ENCODE data around the gene PRR5L. TPM values are rescaled to one million over a fixed set of nuclear protein-coding genes. Genes with fewer than 3 reads are reported as not detected.

PRR5L gene
- total RNA-seq, result 32.5 TPM

- H3K36me3 ChIP-seq, result no peaks in the 10 kb centered on the region
- no peaks in the 10 kb centered on the region for H3K27me3 ChIP-seq
- no peaks in the 10 kb centered on the region for H3K4me1 ChIP-seq
- no peak within 1 kb of the TSS for H3K27ac ChIP-seq
- intact Hi-C loops (cut with DNase I), result no loop called here
- no peak for TF ChIP-seq CTCF (IDR thresholded peaks at IDR 0.05)
- no peaks in the 10 kb centered on the region for H3K9me3 ChIP-seq
- no peak within 1 kb of the TSS for H3K4me3 ChIP-seq
- DNase-seq (ENCODE audit: low spot score in 2 of 2), result no peak
Observed at GRCh38 chr11:36295926-36296325, at the start of gene PRR5L. Gene PRR5L (plus strand): TSS chr11:36296288. CDS start chr11:36401122, 104,834 bp downstream.

GRCh38 chr11:36247493-36247892, 48.6 kb upstream of the PRR5L start:
- DNase-seq (ENCODE audit: low spot score in 2 of 2), result no peak
- no peak for TF ChIP-seq CTCF (IDR thresholded peaks at IDR 0.05)
- Histone ChIP-seq H3K36me3 (no peaks in the 10 kb centered on the region), H3K27ac (no peak overlapping the region), H3K9me3 (no peaks in the 10 kb centered on the region), H3K27me3 (no peaks in the 10 kb centered on the region), H3K4me3 (no peak overlapping the region), H3K4me1 (no peaks in the 10 kb centered on the region)
- intact Hi-C loops (cut with DNase I), result no loop called here

- DNase-seq (ENCODE audit: low spot score in 2 of 2), result no peak
- H3K27me3 ChIP-seq, result no peaks in the 10 kb centered on the region
- no peak for TF ChIP-seq CTCF (IDR thresholded peaks at IDR 0.05)
- H3K36me3 ChIP-seq, result no peaks in the 10 kb centered on the region
- H3K9me3 ChIP-seq, result no peaks in the 10 kb centered on the region
- no peak overlapping the region for H3K4me3 ChIP-seq
- intact Hi-C loops (cut with DNase I), result no loop called here
- no peak overlapping the region for H3K27ac ChIP-seq
- no peaks in the 10 kb centered on the region for H3K4me1 ChIP-seq
Observed at GRCh38 chr11:36248436-36248835, 47.7 kb upstream of the PRR5L start.

- Histone ChIP-seq H3K4me1 (no peaks in the 10 kb centered on the region), H3K36me3 (no peaks in the 10 kb centered on the region), H3K9me3 (no peaks in the 10 kb centered on the region), H3K27me3 (no peaks in the 10 kb centered on the region), H3K4me3 (no peak overlapping the region), H3K27ac (no peak overlapping the region)
- DNase-seq (ENCODE audit: low spot score in 2 of 2), result no peak
- intact Hi-C loops (cut with DNase I), result no loop called here
- no peak for TF ChIP-seq CTCF (IDR thresholded peaks at IDR 0.05)
Observed at GRCh38 chr11:36249246-36249645, 46.8 kb upstream of the PRR5L start.

GRCh38 chr11:36251823-36252222, 44.3 kb upstream of the PRR5L start:
- H3K36me3 ChIP-seq, result no peaks in the 10 kb centered on the region
- no peaks in the 10 kb centered on the region for H3K4me1 ChIP-seq
- DNase-seq (ENCODE audit: low spot score in 2 of 2), result no peak
- TF ChIP-seq CTCF (IDR thresholded peaks at IDR 0.05), result no peak
- H3K4me3 ChIP-seq, result no peak overlapping the region
- H3K27me3 ChIP-seq, result no peaks in the 10 kb centered on the region
- no peaks in the 10 kb centered on the region for H3K9me3 ChIP-seq
- H3K27ac ChIP-seq, result no peak overlapping the region
- intact Hi-C loops (cut with DNase I), result no loop called here

GRCh38 chr11:36253238-36253637, 42.9 kb upstream of the PRR5L start:
- H3K4me1 ChIP-seq, result no peaks in the 10 kb centered on the region
- no peak overlapping the region for H3K4me3 ChIP-seq
- no peaks in the 10 kb centered on the region for H3K36me3 ChIP-seq
- no peaks in the 10 kb centered on the region for H3K27me3 ChIP-seq
- intact Hi-C loops (cut with DNase I), result no loop called here
- no peaks in the 10 kb centered on the region for H3K9me3 ChIP-seq
- H3K27ac ChIP-seq, result no peak overlapping the region
- no peak for DNase-seq (ENCODE audit: low spot score in 2 of 2)
- no peak for TF ChIP-seq CTCF (IDR thresholded peaks at IDR 0.05)

Measured in ascending aorta (tissue), 2 donors.